NCI-H1930 (cell line): ENCODE data around the gene PDE6G.
A peak's percentile ranks its signal among the peaks of the same experiment; 100 is the strongest.
"Not testable (repeated sequence)": the region's sequence is repeated elsewhere in the genome, so short reads cannot be mapped to it uniquely, and the experiment has no call there.

Source experiments
- DNase-seq, 2 experiments: peaks; one replicate each; lab custom pipeline; 2025; lab: John Stamatoyannopoulos, UW

The PDE6G gene

GRCh38 chr17:81687770-81688541 is 31.6 kb upstream of the PDE6G start:
- no peak for DNase-seq

GRCh38 chr17:81686614-81687013 is 30.3 kb upstream of the PDE6G start:
- DNase-seq: no peak

GRCh38 chr17:81685108-81685507 is 28.8 kb upstream of the PDE6G start:
- no peak for DNase-seq

- no peak for DNase-seq
These were observed 28.1 kb upstream of the PDE6G start for GRCh38 chr17:81684442-81684911.

- DNase-seq: peak; percentile 99 to 100
These were observed 27.5 kb upstream of the PDE6G start, which contains the start of the genes ARL16 and HGS for GRCh38 chr17:81683584-81684441. Gene ARL16, minus strand, starts transcription at chr17:81683797. Its CDS starts 44 bp downstream, at chr17:81683753. Gene HGS, plus strand, starts transcription at chr17:81684011. Its CDS starts 56 bp downstream, at chr17:81684067.

- no peak for DNase-seq
These were observed 26.9 kb upstream of the PDE6G start for GRCh38 chr17:81683208-81683583.

- no peak for DNase-seq
These were observed 26.3 kb upstream of the PDE6G start for GRCh38 chr17:81682565-81683207.

GRCh38 chr17:81681672-81682071 is 25.3 kb upstream of the PDE6G start:
- DNase-seq: no peak

GRCh38 chr17:81680150-81680549 is 23.8 kb upstream of the PDE6G start:
- no peak for DNase-seq

GRCh38 chr17:81676906-81677305 is 20.6 kb upstream of the PDE6G start:
- DNase-seq: no peak

- not testable (repeated sequence) for DNase-seq
These were observed 19.3 kb upstream of the PDE6G start for GRCh38 chr17:81675515-81676221.

- DNase-seq: no peak
These were observed 17.4 kb upstream of the PDE6G start for GRCh38 chr17:81673561-81674258.

- DNase-seq: no peak
These were observed 16.6 kb upstream of the PDE6G start for GRCh38 chr17:81672954-81673353.

GRCh38 chr17:81672504-81672903 is 16.2 kb upstream of the PDE6G start:
- DNase-seq: no peak

- no peak for DNase-seq
These were observed 11.4 kb upstream of the PDE6G start for GRCh38 chr17:81667754-81668153.

GRCh38 chr17:81666342-81667191 is 10.2 kb upstream of the PDE6G start, which contains the start of the genes CCDC137 and OXLD1:
Gene CCDC137, plus strand, starts transcription at chr17:81666737. Its CDS starts 30 bp downstream, at chr17:81666767.
Gene OXLD1, minus strand, starts transcription at chr17:81666605. Its CDS starts 28 bp downstream, at chr17:81666577.
- peak; percentile 91 to 96 for DNase-seq

- DNase-seq: no peak
These were observed 9.7 kb upstream of the PDE6G start for GRCh38 chr17:81666092-81666341.

- no peak for DNase-seq
These were observed 9.1 kb upstream of the PDE6G start for GRCh38 chr17:81665205-81666091.

- no peak for DNase-seq
These were observed 7.7 kb upstream of the PDE6G start for GRCh38 chr17:81664051-81664470.
